ENCODE measurements around the gene IRS2. TPM values are rescaled to one million over a fixed set of nuclear protein-coding genes. Genes with fewer than 3 reads are reported as not detected.

The IRS2 gene
- total RNA-seq, 2 donors from 2014 or later = 90.1 to 101 TPM

GRCh38 chr13:109707044-109707741 is 79.2 kb downstream of the IRS2 start:
- H3K4me3 Mint-ChIP-seq = no peak overlapping the region
- DNase-seq (no peak), ATAC-seq (no peak)
- no peaks in the 10 kb centered on the region for H3K36me3 Mint-ChIP-seq (ENCODE audit: low read depth)
- peaks cover 10% of the 10 kb centered on the region for H3K4me1 Mint-ChIP-seq
- no peaks in the 10 kb centered on the region for H3K9me3 ChIP-seq (ENCODE audit: control insufficient read depth, low read length, poor library complexity, severe bottlenecking)
- no peak overlapping the region for H3K27ac Mint-ChIP-seq
- H3K27me3 Mint-ChIP-seq = peaks cover 47% of the 10 kb centered on the region

- Mint-ChIP-seq H3K4me1 (peaks cover 10% of the 10 kb centered on the region), H3K4me3 (no peak overlapping the region), H3K27me3 (peaks cover 50% of the 10 kb centered on the region), H3K27ac (no peak overlapping the region), H3K36me3 (ENCODE audit: low read depth) (no peaks in the 10 kb centered on the region)
- no peaks in the 10 kb centered on the region for H3K9me3 ChIP-seq (ENCODE audit: control insufficient read depth, low read length, poor library complexity, severe bottlenecking)
- DNase-seq = no peak
- no peak for ATAC-seq
Observed at GRCh38 chr13:109706015-109706715, 80.2 kb downstream of the IRS2 start.

GRCh38 chr13:109704771-109705635 is 81.4 kb downstream of the IRS2 start:
- Mint-ChIP-seq H3K4me3 (no peak overlapping the region), H3K27ac (no peak overlapping the region), H3K27me3 (peaks cover 46% of the 10 kb centered on the region), H3K4me1 (peaks cover 16% of the 10 kb centered on the region), H3K36me3 (ENCODE audit: low read depth) (no peaks in the 10 kb centered on the region)
- H3K9me3 ChIP-seq (ENCODE audit: control insufficient read depth, low read length, poor library complexity, severe bottlenecking) = no peaks in the 10 kb centered on the region
- DNase-seq (no peak), ATAC-seq (no peak)

GRCh38 chr13:109703250-109703649 is 83.1 kb downstream of the IRS2 start:
- H3K4me3 Mint-ChIP-seq = no peak overlapping the region
- DNase-seq (no peak), ATAC-seq (no peak)
- H3K36me3 Mint-ChIP-seq (ENCODE audit: low read depth) = no peaks in the 10 kb centered on the region
- no peak overlapping the region for H3K27ac Mint-ChIP-seq
- peaks cover 19% of the 10 kb centered on the region for H3K4me1 Mint-ChIP-seq
- H3K9me3 ChIP-seq (ENCODE audit: control insufficient read depth, low read length, poor library complexity, severe bottlenecking) = no peaks in the 10 kb centered on the region
- peaks cover 46% of the 10 kb centered on the region for H3K27me3 Mint-ChIP-seq
